Psoas muscle (tissue), 8 donors: ENCODE data around the gene IQCK. TPM values are rescaled to one million over a fixed set of nuclear protein-coding genes. Genes with fewer than 3 reads are reported as not detected.

Source experiments
- ATAC-seq, 4 donors: fragments of 200-7000 bp; cut with Tn5 transposase; one replicate each; pipeline ENCODE4 v1.9.1; 2020; ENCODE audit warnings: moderate library complexity in 3 of 4, mild to moderate bottlenecking in 2 of 4
- DNase-seq, 2 donors: peaks; one replicate each; pipeline ENCODE4 v3.0.0-alpha.2; 2020
- H3K27ac ChIP-seq: fragments of 200-600 bp; one replicate; pipeline ENCODE4 v1.8.0; 2022
- H3K27me3 ChIP-seq, 3 donors: fragments of 200-600 bp in 1 of 3; one replicate each; pipeline versions ENCODE4 v1.6.1 to v1.8.0; 2013 to 2022; ENCODE audit warnings: low read length in 2 of 3, mild to moderate bottlenecking in 2 of 3, moderate library complexity in 1 of 3; ENCODE audit not compliant: insufficient read depth in 3 of 3
- H3K36me3 ChIP-seq, 2 donors: fragments of 200-600 bp in 1 of 2; one replicate each; pipeline versions ENCODE4 v1.6.1 to v1.8.0; 2013 to 2022; ENCODE audit warnings: low read depth in 1 of 2, mild to moderate bottlenecking in 1 of 2, moderate library complexity in 1 of 2; ENCODE audit not compliant: insufficient read depth in 1 of 2
- H3K4me1 ChIP-seq: fragments of 200-600 bp; one replicate; pipeline ENCODE4 v1.8.0; 2022
- H3K4me3 ChIP-seq: fragments of 200-600 bp; one replicate; pipeline ENCODE4 v1.8.0; 2022; ENCODE audit warnings: mild to moderate bottlenecking
- H3K9me3 ChIP-seq: fragments of 200-600 bp; one replicate; pipeline ENCODE4 v1.8.0; 2022
- CTCF ChIP-seq: fragments of 200-600 bp; IDR thresholded peaks from one replicate; pipeline ENCODE4 v1.8.0; 2022; ENCODE audit warnings: antibody characterized with exemption
- WGBS, 3 donors: extraction: QIAGEN DNeasy Blood & Tissue Kit; methylation state at CpG; one replicate each; pipeline versions ENCODE4 v1.1.6 to v1.1.7; 2013; 5-methylcytosine and 5-hydroxymethylcytosine counted together
- intact Hi-C, 2 donors: fragments of 100-400 bp; cut with DNase I; formaldehyde crosslinking; loops; one replicate each; pipeline versions ENCODE4 v1.11.0 to v1.14.2; 2022
- polyA plus RNA-seq, 3 donors: library from polyadenylated mRNA; stranded (reverse); fragments of 200-250 nt; gene quantifications; one replicate each; pipeline ENCODE4 v1.2.3, GENCODE V29; 2013
- total RNA-seq, 4 donors: library from RNA; stranded (reverse); fragmentation: NEBNext Ultra II Directional in 2 of 4; extraction: Animal tissue kit (Norgen Biotek cat#: 25700) in 2 of 4; gene quantifications; one replicate each; pipeline versions ENCODE4 v1.2.1 to v1.2.4, GENCODE V29; 2021 to 2023
- donor health status: healthy with polysubstance abuse.
- donor health status: DM: no; HTN: no; CAD: no; lungs with moderate emphysema.
- donor health status: Bipolar disorder and iron deficiency.
- donor health status: healthy.
- donor health status: DM: yes; HTN: yes; CAD: no.
- donor health status: DM: no; HTN: no; CAD: no.
- donor health status: DM: no; HTN: no; CAD: no.
- donor health status: DM: yes; HTN: yes; CAD: no.

The IQCK gene
- total and polyA plus RNA-seq, 7 donors: 4.3 to 9.9 (median 6.3) TPM

- no peak overlapping the region for H3K4me3 ChIP-seq
- H3K27ac ChIP-seq: no peak overlapping the region
- peaks cover 0 to 49% of the 10 kb centered on the region in 2 donors for H3K36me3 ChIP-seq
- no peak for TF ChIP-seq CTCF
- ATAC-seq (no peak), DNase-seq (no peak)
- WGBS, 3 donors: 93 to 98% (median 95%) methylated on average over 20 of the region's 20 CpGs
- intact Hi-C loops: no loop called here
- no peaks in the 10 kb centered on the region for H3K27me3 ChIP-seq
- H3K9me3 ChIP-seq: no peaks in the 10 kb centered on the region
- H3K4me1 ChIP-seq: peaks cover 27% of the 10 kb centered on the region
These were observed 153.7 kb downstream of the IQCK start for GRCh38 chr16:19871721-19872120.

GRCh38 chr16:19872179-19872863 is 154.2 kb downstream of the IQCK start:
- WGBS, 3 donors: 86 to 93% (median 87%) methylated on average over 32 to 33 of the region's 33 CpGs
- DNase-seq (peak in 1 of 2 donors; percentile 63), ATAC-seq (peak; percentile 18 to 52 (median 30))
- Histone ChIP-seq H3K36me3 (peaks cover 0 to 43% of the 10 kb centered on the region in 2 donors), H3K9me3 (no peaks in the 10 kb centered on the region), H3K4me1 (peaks cover 33% of the 10 kb centered on the region), H3K27ac (peak overlapping the region; percentile 36), H3K27me3 (no peaks in the 10 kb centered on the region), H3K4me3 (no peak overlapping the region)
- intact Hi-C loops: no loop called here
- no peak for TF ChIP-seq CTCF

GRCh38 chr16:19872935-19873334 is 154.9 kb downstream of the IQCK start:
- intact Hi-C loops: no loop called here
- Histone ChIP-seq H3K4me3 (no peak overlapping the region), H3K27me3 (no peaks in the 10 kb centered on the region), H3K27ac (peak overlapping the region; percentile 36), H3K36me3 (peaks cover 0 to 37% of the 10 kb centered on the region in 2 donors), H3K9me3 (no peaks in the 10 kb centered on the region), H3K4me1 (peaks cover 38% of the 10 kb centered on the region)
- WGBS, 3 donors: 73 to 90% (median 83%) methylated on average over 12 of the region's 12 CpGs
- DNase-seq (no peak), ATAC-seq (peak in 2 of 4 donors; percentile 31 to 58)
- no peak for TF ChIP-seq CTCF

GRCh38 chr16:19874026-19874425 is 156.0 kb downstream of the IQCK start:
- intact Hi-C loops: no loop called here
- 59 to 66% (median 63%) methylated on average over 8 of the region's 8 CpGs for WGBS, 3 donors
- peaks cover 35% of the 10 kb centered on the region for H3K4me1 ChIP-seq
- ATAC-seq: peak in 2 of 4 donors; percentile 26 to 49
- H3K36me3 ChIP-seq: peaks cover 0 to 35% of the 10 kb centered on the region in 2 donors
- no peaks in the 10 kb centered on the region for H3K9me3 ChIP-seq
- no peaks in the 10 kb centered on the region for H3K27me3 ChIP-seq
- no peak for TF ChIP-seq CTCF
- H3K27ac ChIP-seq: peak overlapping the region; percentile 92
- no peak for DNase-seq
- H3K4me3 ChIP-seq: no peak overlapping the region
